Activated CD4-positive, alpha-beta T cell treated with anti-CD3 and anti-CD28 coated beads for 36 hours (primary cell): ENCODE data around the gene CTDSPL. TPM values are rescaled to one million over a fixed set of nuclear protein-coding genes. Genes with fewer than 3 reads are reported as not detected.
A peak's percentile ranks its signal among the peaks of the same experiment; 100 is the strongest.
"Not testable (repeated sequence)": the region's sequence is repeated elsewhere in the genome, so short reads cannot be mapped to it uniquely, and the experiment has no call there.

ENCODE experiments used
- ATAC-seq: fragments of 200-7000 bp; cut with Tn5 transposase; one replicate; pipeline ENCODE4 v1.10.0; 2021; ENCODE audit warnings: mild to moderate bottlenecking, moderate library complexity
- CTCF ChIA-PET: fragments of 350-600 bp; sonication (Branson Sonifier 250); formaldehyde crosslinking; loops from one replicate; lab custom pipeline; 2021; ENCODE audit warnings: antibody characterized with exemption; lab: Charles Lee
- POLR2A ChIA-PET: fragments of 350-600 bp; sonication (Branson Sonifier 250); formaldehyde crosslinking; loops from one replicate; lab custom pipeline; 2021; ENCODE audit warnings: antibody characterized with exemption, inconsistent platforms; lab: Charles Lee
- DNase-seq: peaks from one replicate; pipeline ENCODE4 v3.0.0-alpha.2; 2020
- H3K27ac Mint-ChIP-seq: one replicate; pipeline ENCODE4 v1.8.0; 2021; ENCODE audit warnings: mixed read lengths
- H3K27me3 Mint-ChIP-seq: one replicate; pipeline ENCODE4 v1.8.0; 2021; ENCODE audit warnings: mixed read lengths
- H3K36me3 Mint-ChIP-seq: one replicate; pipeline ENCODE4 v1.8.0; 2021; ENCODE audit warnings: low read depth, mixed read lengths
- H3K4me1 Mint-ChIP-seq: one replicate; pipeline ENCODE4 v1.8.0; 2021; ENCODE audit warnings: mixed read lengths
- H3K4me3 Mint-ChIP-seq: one replicate; pipeline ENCODE4 v1.8.0; 2021; ENCODE audit warnings: mild to moderate bottlenecking, moderate library complexity, mixed read lengths
- H3K9me3 Mint-ChIP-seq: one replicate; pipeline ENCODE4 v1.8.0; 2021; ENCODE audit warnings: low read depth, mixed read lengths
- intact Hi-C, 2 experiments: fragments of 100-400 bp; cut with DNase I in 1 of 2; cut with micrococcal nuclease in 1 of 2; formaldehyde crosslinking; loops; one replicate each; pipeline versions ENCODE4 v1.14.2 to v1.15.1; 2022 to 2024; cut with DNase I, micrococcal nuclease
- total RNA-seq, 2 experiments: library from RNA; stranded (reverse); gene quantifications; one replicate each; pipeline ENCODE4 v1.2.3, GENCODE V29; 2021

CTDSPL gene
- total RNA-seq, 2 experiments from 2014 or later: 3.9 to 5.3 TPM

DNA sequence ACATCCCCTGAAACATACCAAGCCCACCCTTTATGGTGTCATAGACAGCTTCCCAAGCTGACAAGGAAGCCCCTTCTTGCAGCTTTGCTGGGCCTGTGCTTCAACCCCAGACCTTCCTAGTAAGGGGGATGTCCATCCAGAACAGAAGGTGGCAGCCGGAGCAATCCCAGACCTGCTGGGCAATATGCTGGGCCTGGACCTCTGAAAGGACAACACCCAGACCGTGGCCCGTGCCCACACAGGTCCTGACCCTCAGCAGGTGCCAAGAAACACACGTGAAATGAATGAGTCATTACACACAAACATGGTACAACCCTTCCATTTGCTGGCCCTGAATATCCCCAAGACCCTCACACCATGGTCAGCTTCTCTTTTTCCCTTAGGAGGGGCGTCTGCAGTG, 109.1 kb downstream of the CTDSPL start:
- ATAC-seq (no peak), DNase-seq (no peak)
- Mint-ChIP-seq H3K27ac (no peak overlapping the region), H3K4me1 (peaks cover 2% of the 10 kb centered on the region), H3K27me3 (no peaks in the 10 kb centered on the region), H3K4me3 (no peak overlapping the region), H3K36me3 (no peaks in the 10 kb centered on the region), H3K9me3 (no peaks in the 10 kb centered on the region)
- CTCF ChIA-PET: interaction anchor here (0.9 to 1.3 kb wide), 2 partner anchors 9 to 26 kb away, joined by 3 to 4 read pairs; no protein-coding TSS in a partner anchor
- POLR2A ChIA-PET: no interaction called here
- intact Hi-C loops: loop anchor here in 1 of 2 experiments (5.0 kb wide), 1 partner anchor 686 kb away; no protein-coding TSS in a partner anchor

DNA sequence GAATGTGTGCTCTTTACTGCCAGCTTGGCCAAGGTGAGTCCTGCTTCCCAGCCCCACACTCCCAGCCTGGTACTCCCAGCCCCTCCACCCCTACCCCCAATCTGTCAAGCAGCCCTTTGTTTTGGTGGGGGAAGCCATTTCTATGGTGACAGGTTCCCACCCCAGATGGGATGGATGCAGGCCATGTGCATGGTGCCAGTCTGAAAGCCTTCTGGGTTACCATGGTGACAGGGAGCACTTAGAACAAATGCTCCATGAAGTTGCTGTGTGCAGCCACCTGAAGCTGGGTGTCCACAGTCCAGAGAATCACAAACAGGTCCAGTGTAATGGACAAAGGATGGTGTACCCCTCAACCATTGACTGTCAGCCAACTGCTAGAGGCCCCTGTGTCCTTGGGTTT, 109.8 kb downstream of the CTDSPL start:
- ChIA-PET CTCF (interaction anchor here (3.7 kb wide), 1 partner anchor 116 kb away, joined by 16 read pairs; no protein-coding TSS in a partner anchor), POLR2A (no interaction called here)
- Mint-ChIP-seq H3K27me3 (no peaks in the 10 kb centered on the region), H3K36me3 (no peaks in the 10 kb centered on the region), H3K4me3 (no peak overlapping the region), H3K4me1 (peaks cover 2% of the 10 kb centered on the region), H3K9me3 (no peaks in the 10 kb centered on the region), H3K27ac (no peak overlapping the region)
- DNase-seq: no peak
- intact Hi-C loops: loop anchor here in 1 of 2 experiments (5.0 kb wide), 1 partner anchor 686 kb away; no protein-coding TSS in a partner anchor
- no peak for ATAC-seq

DNA sequence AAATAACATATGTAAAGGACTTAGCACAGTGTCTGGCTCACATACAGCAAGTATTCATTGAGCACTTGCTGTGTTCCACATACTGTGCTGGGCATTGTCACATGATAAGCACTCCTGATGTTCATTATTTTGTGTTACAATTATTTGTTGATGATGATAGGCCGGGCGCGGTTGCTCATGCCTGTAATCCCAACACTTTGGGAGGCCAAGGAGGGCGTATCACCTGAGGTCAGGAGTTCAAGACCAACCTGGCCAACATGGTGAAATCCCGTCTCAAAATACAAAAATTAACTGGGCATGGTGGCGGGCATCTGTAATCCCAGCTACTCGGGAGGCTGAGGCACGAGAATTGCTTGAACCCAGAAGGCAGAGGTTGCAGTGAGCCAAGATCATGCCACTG, 110.4 kb downstream of the CTDSPL start:
- H3K27ac Mint-ChIP-seq, ATAC-seq, DNase-seq, H3K9me3 Mint-ChIP-seq, POLR2A ChIA-PET, H3K27me3 Mint-ChIP-seq, H3K36me3 Mint-ChIP-seq, H3K4me1 Mint-ChIP-seq, H3K4me3 Mint-ChIP-seq: not testable (repeated sequence)
- CTCF ChIA-PET: interaction anchor here (3.7 kb wide), 2 partner anchors 13 to 117 kb away, joined by 16 read pairs; no protein-coding TSS in a partner anchor
- intact Hi-C loops: loop anchor here in 1 of 2 experiments (5.0 kb wide), 1 partner anchor 685 kb away; no protein-coding TSS in a partner anchor

DNA sequence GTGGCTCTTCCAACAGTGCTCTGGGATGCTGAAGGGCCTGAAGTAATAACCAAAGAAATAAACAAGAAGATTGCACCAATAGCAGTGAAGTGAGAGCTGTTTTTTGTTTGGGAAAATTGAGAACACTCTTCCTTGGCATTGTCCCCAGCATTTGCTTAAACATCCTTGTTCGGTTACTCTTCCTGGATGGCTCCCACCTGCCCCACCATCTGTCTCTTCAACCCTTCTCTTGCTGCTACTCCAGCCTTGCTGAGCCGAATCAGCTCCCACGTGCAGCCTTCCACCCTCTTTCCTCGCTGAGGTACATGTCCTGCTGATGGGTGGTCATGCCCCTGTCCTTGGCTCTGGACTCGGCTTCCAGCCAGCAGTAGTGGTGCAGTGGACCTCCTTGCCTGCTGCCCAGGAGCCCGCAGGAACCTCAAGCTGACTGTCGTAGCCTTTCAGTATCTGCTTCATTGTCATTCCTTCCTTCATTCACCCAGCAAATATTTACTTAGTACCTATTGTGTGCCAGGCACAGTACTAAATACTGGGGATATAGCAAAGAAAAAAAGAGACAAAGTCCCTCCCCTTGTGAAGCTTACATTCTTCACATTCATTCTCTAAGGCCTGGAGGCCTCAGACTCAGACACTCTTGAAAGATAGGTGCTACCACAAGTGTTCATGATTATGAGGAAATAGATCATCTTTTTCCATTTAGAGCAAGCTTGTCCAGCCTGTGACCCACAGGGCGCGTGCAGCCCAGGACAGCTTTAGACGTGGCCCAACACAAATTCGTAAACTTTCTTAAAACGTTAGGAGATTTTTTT, 111.8 kb downstream of the CTDSPL start:
- Mint-ChIP-seq H3K4me3 (no peak overlapping the region), H3K36me3 (no peaks in the 10 kb centered on the region), H3K27me3 (no peaks in the 10 kb centered on the region), H3K4me1 (peaks cover 2% of the 10 kb centered on the region), H3K9me3 (no peaks in the 10 kb centered on the region), H3K27ac (no peak overlapping the region)
- DNase-seq: no peak
- CTCF ChIA-PET: interaction anchor here (0.6 to 4.0 kb wide), 17 partner anchors 11 to 679 kb away, joined by 3 to 18 read pairs (median 4); partner anchors contain the start of gene XYLB
- POLR2A ChIA-PET: no interaction called here
- ATAC-seq: no peak
- intact Hi-C loops: loop anchor here in 1 of 2 experiments (1.0 to 5.0 kb wide), 4 partner anchors 24 to 684 kb away; no protein-coding TSS in a partner anchor

DNA sequence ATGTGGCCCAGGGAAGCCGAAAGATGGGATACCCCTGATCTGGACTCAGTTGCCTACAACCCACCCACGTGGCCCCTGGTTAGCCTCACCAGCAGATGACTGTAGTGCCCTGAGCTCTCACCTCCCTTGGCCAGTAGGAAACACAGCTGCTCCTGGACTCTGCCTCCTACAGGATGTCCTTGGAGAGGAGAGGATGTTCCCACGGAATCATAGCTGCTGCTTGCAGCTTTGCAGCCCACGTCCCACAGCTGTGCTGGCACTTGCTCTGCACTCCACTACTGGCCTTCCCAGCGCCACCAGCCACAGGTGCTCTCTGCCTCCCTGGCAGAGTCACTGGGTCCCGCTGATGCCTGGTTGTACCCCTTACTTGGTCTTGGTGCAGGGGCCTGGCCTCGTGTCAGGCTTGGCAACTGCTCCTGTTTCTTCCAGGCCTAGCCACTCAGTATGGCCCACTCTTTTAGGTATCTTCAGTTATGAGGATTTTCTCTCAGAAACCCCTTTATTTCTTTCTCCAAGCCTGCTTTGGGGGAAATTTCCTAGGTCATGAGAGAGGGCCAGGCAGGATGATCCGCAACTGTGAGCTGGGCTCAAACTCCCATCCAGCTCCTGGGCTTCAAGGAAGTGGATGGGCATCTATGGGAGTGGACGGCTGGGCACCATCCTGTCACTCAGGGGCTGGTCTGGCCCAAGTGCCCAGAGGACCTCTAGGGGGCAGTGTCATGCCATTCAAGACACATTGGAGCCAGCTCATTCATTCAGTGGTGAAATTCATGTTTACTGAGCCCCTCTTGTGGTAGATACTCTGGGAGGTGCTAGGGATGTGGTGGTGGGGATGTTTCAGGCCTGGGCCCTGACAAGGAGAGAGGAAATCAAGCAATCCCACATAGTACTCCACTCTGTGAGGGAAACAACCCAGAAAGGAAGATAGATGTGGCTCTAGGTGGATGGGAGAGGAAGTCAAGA, 112.7 kb downstream of the CTDSPL start:
- H3K4me1 Mint-ChIP-seq: peaks cover 2% of the 10 kb centered on the region
- DNase-seq (peak; percentile 83), ATAC-seq (peak; percentile 98)
- intact Hi-C loops: loop anchor here in 1 of 2 experiments (1.0 to 5.0 kb wide), 4 partner anchors 23 to 683 kb away; no protein-coding TSS in a partner anchor
- H3K9me3 Mint-ChIP-seq: no peaks in the 10 kb centered on the region
- no peak overlapping the region for H3K27ac Mint-ChIP-seq
- no peak overlapping the region for H3K4me3 Mint-ChIP-seq
- ChIA-PET CTCF (interaction anchor here (0.6 to 4.0 kb wide), 33 partner anchors 10 to 678 kb away, joined by 3 to 18 read pairs (median 3); partner anchors contain the start of gene XYLB), POLR2A (no interaction called here)
- H3K27me3 Mint-ChIP-seq: no peaks in the 10 kb centered on the region
- H3K36me3 Mint-ChIP-seq: no peaks in the 10 kb centered on the region

DNA sequence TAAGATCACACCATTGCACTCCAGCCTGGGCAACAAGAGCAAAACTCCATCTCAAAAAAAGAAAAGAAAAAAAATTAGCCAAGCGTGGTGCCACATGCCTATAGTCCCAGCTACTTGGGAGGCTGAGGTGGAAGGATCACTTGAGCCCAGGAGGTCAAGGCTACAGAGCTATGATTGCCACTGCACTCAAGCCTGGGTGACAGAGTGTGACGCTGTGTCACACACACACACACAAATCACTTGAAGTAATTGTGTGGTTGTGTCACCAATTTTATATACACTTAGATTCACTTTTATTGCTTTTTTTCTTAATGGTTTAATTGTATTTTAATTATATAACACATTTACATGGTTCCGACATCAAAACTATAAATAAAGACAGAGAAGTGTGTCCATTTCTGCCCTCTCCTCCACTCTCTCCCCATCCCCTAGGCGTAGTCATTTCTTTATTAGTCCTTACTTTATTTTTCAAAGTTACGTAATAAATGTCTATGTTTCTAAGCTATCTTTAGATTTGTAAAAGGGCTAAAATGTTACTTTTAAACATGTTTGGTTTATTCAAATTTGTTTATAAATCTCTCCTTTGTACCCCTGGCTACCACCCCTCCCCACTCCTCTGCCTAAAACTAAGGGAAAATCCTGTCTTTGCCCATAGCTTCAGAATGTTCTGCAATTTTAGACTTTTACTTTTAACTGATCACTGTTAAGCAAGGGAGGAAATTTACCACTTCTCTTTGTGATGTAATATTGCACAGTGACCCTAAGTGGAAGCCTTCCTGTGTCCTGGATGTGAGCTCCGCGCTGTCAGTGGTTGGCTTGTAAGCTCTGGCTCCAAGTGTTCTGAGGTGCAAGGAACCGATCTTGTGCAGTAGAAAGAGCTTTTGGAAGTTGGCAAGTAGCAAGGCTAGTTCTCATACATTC, 118.1 kb downstream of the CTDSPL start:
- ChIA-PET CTCF (interaction anchor here (1.0 to 2.4 kb wide), 8 partner anchors 12 to 367 kb away, joined by 3 to 16 read pairs (median 4); partner anchors contain the start of gene XYLB), POLR2A (no interaction called here)
- intact Hi-C loops: loop anchor here in 1 of 2 experiments (5.0 kb wide), 1 partner anchor 122 kb away; no protein-coding TSS in a partner anchor
- DNase-seq: no peak
- no peak overlapping the region for H3K4me3 Mint-ChIP-seq
- ATAC-seq: no peak
- no peaks in the 10 kb centered on the region for H3K9me3 Mint-ChIP-seq
- no peak overlapping the region for H3K27ac Mint-ChIP-seq
- peaks cover under 1% of the 10 kb centered on the region for H3K4me1 Mint-ChIP-seq
- no peaks in the 10 kb centered on the region for H3K27me3 Mint-ChIP-seq
- no peaks in the 10 kb centered on the region for H3K36me3 Mint-ChIP-seq

DNA sequence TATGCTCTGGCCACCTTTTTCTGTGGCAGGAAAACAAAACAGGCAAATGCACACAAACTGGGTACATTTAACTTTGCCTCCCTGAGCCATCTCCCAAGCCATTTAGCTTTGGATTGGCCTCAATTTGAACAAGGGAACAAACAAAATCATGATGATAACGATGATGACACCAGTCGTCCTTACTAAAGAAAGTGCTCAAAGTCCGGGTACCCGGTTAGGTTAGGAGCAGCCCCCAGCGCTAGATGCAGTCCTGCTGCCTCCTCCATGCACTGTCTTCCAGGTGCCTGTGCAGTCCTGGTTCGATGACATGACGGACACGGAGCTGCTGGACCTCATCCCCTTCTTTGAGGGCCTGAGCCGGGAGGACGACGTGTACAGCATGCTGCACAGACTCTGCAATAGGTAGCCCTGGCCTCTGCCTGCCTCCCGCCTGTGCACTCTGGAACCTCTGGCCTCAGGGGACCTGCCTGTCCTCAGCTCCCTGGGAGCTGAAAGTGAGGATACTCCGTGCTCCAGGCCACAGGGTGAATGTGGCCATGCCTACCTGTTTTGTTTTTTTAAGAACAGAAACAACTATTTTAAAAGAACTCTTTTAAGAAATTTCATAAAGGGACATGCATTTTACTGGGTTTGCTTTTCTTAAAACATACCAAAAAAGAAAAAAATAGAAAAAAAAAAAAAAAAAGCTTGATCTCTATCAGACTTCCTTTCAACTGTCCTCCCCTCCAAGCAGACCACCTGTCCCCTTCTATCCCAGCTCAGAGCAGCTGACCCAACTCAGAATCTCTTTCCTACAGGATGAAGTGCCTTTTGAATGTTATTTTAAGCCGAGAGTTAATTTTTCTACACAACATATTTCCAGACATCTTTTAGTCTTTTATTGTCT, 119.0 kb downstream of the CTDSPL start:
- ChIA-PET CTCF (interaction anchor here (1.0 to 2.4 kb wide), 6 partner anchors 13 to 125 kb away, joined by 3 to 16 read pairs (median 4); no protein-coding TSS in a partner anchor), POLR2A (no interaction called here)
- H3K4me3 Mint-ChIP-seq: no peak overlapping the region
- H3K27ac Mint-ChIP-seq: no peak overlapping the region
- intact Hi-C loops: loop anchor here in 1 of 2 experiments (5.0 kb wide), 1 partner anchor 122 kb away; no protein-coding TSS in a partner anchor
- no peaks in the 10 kb centered on the region for H3K36me3 Mint-ChIP-seq
- ATAC-seq (no peak), DNase-seq (no peak)
- H3K9me3 Mint-ChIP-seq: no peaks in the 10 kb centered on the region
- no peaks in the 10 kb centered on the region for H3K27me3 Mint-ChIP-seq
- H3K4me1 Mint-ChIP-seq: no peaks in the 10 kb centered on the region

DNA sequence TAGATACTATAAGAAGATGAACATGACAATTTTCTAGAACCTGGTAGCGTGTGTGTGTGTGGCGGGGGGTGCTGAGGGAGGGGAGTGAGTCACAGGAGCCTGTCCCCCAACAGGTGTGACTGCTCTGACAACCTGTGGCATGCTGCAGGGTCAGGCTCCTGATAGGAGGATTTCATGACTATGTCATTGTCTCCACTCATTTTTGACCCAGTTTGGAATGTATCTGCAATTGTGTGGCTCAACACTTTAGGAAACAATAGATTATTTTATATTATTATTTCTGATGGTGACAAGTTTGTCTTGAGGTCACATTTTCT, 119.6 kb downstream of the CTDSPL start:
- H3K4me1 Mint-ChIP-seq: no peaks in the 10 kb centered on the region
- ATAC-seq: no peak
- CTCF ChIA-PET: interaction anchor here (1.0 to 2.4 kb wide), 3 partner anchors 14 to 125 kb away, joined by 3 to 9 read pairs (median 5); no protein-coding TSS in a partner anchor
- H3K9me3 Mint-ChIP-seq: no peaks in the 10 kb centered on the region
- DNase-seq: no peak
- no peak overlapping the region for H3K4me3 Mint-ChIP-seq
- POLR2A ChIA-PET: no interaction called here
- intact Hi-C loops: loop anchor here in 1 of 2 experiments (5.0 kb wide), 1 partner anchor 121 kb away; no protein-coding TSS in a partner anchor
- no peaks in the 10 kb centered on the region for H3K36me3 Mint-ChIP-seq
- no peaks in the 10 kb centered on the region for H3K27me3 Mint-ChIP-seq
- no peak overlapping the region for H3K27ac Mint-ChIP-seq

DNA sequence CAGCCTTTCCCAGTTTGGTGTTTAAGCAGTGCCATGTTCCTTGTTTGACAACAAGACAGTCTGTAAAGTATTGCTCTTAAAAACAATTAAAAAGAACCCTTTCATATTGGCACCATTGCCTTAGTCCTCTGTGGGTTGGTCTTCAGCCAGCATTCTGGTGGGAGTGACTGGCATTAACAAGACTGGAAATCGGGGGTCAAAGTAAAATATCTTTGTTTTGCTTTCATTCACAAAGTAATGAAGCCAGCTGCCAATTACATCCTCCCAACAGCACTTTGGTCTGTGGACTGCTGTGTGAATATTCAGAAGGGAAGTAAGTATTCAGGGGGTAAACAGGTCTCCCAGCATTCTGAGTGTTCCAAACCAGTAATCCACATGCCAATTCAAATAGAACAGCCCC, 120.7 kb downstream of the CTDSPL start:
- CTCF ChIA-PET: interaction anchor here (1.2 kb wide), 1 partner anchor 15 kb away, joined by 5 read pairs; no protein-coding TSS in a partner anchor
- no peaks in the 10 kb centered on the region for H3K4me1 Mint-ChIP-seq
- H3K9me3 Mint-ChIP-seq: no peaks in the 10 kb centered on the region
- intact Hi-C loops: loop anchor here in 1 of 2 experiments (5.0 kb wide), 1 partner anchor 120 kb away; no protein-coding TSS in a partner anchor
- ATAC-seq (no peak), DNase-seq (no peak)
- no peak overlapping the region for H3K27ac Mint-ChIP-seq
- no peaks in the 10 kb centered on the region for H3K27me3 Mint-ChIP-seq
- POLR2A ChIA-PET: no interaction called here
- H3K4me3 Mint-ChIP-seq: no peak overlapping the region
- no peaks in the 10 kb centered on the region for H3K36me3 Mint-ChIP-seq
